ENCODE results near the gene OR52I2.

The OR52I2 gene

DNA sequence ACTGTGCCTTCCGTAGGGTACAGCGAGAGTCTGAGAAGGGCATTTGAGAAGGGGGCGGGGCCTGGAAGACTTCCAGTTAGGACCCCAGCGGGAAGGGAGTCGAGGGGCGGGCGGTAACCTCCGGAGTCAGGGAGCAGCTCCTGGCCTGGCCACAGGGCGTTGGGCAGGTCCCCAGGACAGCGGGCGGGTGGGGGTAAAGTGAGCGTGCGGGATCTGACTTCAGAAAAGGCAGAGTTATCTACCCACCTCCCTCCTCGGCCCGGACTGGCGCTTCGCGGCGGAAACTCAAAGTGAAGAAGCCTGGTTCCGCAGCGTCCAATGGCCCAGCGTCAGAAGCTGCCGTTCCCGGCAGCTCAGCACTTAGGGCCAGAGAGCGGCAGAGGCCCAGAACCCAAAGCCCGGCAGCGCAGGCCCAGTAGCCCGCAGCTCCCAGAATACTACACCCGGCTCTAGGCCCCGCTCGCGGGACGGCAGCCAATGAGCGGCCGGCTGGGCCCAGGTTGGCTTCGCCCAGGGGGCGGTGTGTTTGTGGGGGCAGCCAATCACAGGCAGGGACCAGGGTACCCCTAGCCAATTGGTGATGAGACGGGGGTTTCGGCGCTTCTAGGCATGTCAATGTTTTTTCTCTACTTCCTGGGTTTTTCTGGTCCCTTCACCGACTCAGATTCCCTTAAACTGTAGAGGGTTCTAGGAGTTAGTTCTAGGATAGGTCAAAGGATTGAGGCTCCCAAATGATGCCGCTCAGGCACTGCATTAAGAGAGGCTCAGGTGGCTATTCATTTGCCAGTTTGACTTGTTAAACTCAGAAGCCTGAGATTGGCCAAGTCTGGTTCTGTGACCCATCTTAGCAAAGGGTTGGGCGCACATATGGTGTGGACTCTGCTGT is 26.5 kb downstream of the OR52I2 start, which contains the start of gene TRIM68:
TRIM68 (minus strand) TSS at position 451 of the 886 bp plus-strand sequence. CDS start 2,727 bp downstream, outside the sequence.
- TF ChIP-seq EZH2phosphoT487 (IDR thresholded peaks at IDR 0.05; ENCODE audit: borderline replicate concordance), result no peak
- TF ChIP-seq, protein P1, sequence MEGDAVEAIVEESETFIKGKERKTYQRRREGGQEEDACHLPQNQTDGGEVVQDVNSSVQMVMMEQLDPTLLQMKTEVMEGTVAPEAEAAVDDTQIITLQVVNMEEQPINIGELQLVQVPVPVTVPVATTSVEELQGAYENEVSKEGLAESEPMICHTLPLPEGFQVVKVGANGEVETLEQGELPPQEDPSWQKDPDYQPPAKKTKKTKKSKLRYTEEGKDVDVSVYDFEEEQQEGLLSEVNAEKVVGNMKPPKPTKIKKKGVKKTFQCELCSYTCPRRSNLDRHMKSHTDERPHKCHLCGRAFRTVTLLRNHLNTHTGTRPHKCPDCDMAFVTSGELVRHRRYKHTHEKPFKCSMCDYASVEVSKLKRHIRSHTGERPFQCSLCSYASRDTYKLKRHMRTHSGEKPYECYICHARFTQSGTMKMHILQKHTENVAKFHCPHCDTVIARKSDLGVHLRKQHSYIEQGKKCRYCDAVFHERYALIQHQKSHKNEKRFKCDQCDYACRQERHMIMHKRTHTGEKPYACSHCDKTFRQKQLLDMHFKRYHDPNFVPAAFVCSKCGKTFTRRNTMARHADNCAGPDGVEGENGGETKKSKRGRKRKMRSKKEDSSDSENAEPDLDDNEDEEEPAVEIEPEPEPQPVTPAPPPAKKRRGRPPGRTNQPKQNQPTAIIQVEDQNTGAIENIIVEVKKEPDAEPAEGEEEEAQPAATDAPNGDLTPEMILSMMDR (conservative IDR thresholded peaks at IDR 0.05; ENCODE audit: low read length), result no peak
- Histone ChIP-seq H4K20me1 (ENCODE audit: insufficient read depth, low read length, poor library complexity, severe bottlenecking) (no peaks in the 10 kb centered on the region), H3K36me3 (ENCODE audit: insufficient read depth, low read length) (no peaks in the 10 kb centered on the region), H3K4me1 (ENCODE audit: insufficient read depth, low read length, poor library complexity, severe bottlenecking) (peaks cover 29% of the 10 kb centered on the region), H3K9me2 (replicated peaks; ENCODE audit: low read depth, low read length) (no peaks in the 10 kb centered on the region), H3K4me3 (ENCODE audit: low read length, poor library complexity, severe bottlenecking) (peak within 1 kb of the TSS; percentile 93), H3K9ac (ENCODE audit: low read depth, low read length, poor library complexity, severe bottlenecking) (peak within 1 kb of the TSS; percentile 91), H2AFZ (ENCODE audit: low read length) (peak within 1 kb of the TSS; percentile 100), H3K79me2 (ENCODE audit: insufficient read depth, low read length) (peaks cover 7% of the 10 kb centered on the region), H3K27me3 (ENCODE audit: insufficient read depth, low read length, poor library complexity, severe bottlenecking) (peaks cover 9% of the 10 kb centered on the region), H3K4me2 (ENCODE audit: low read depth, low read length, poor library complexity, severe bottlenecking) (peak within 1 kb of the TSS; percentile 99), H3K9me3 (ENCODE audit: insufficient read depth, low read depth, low read length) (no peaks in the 10 kb centered on the region), H3F3A (ENCODE audit: low read depth) (no peaks in the 10 kb centered on the region)

DNA sequence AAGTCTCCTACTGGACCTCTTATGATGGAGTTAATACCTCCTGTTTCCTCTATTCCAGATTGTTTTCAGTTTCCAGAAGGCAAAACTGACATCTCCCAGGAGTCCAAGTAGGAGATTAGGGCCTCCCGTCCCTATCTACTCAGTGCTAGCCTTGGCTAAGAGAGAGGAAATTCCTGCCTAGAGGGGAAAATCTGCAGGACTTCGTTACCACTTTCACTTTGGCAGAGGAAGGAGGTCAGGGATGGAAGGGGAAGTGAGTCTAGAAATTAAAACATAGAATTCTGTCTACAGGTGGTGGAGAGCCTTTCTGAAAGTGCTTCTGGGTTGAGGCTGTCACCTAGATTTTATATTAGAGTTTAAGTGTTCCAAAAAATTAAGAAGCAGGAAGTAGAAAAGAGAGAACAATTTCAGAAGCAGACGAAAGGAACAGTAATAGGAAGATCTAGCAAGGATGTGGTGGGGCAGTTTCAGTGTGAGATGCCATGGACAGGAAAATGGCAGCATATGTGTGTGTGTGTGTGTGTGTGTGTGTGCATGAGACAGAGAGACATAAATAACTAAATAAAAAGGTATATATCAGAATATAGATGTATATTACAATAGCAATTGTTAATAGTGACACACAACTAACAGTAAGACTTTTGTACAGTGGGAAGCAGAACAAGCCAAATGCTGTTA is 28.9 kb downstream of the OR52I2 start:
- Histone ChIP-seq H3K9ac (ENCODE audit: low read depth, low read length, poor library complexity, severe bottlenecking) (no peak overlapping the region), H3K4me3 (ENCODE audit: low read length, poor library complexity, severe bottlenecking) (no peak overlapping the region), H3K36me3 (ENCODE audit: insufficient read depth, low read length) (no peaks in the 10 kb centered on the region), H3K9me3 (ENCODE audit: insufficient read depth, low read depth, low read length) (no peaks in the 10 kb centered on the region), H2AFZ (ENCODE audit: low read length) (peak overlapping the region; percentile 96), H3F3A (ENCODE audit: low read depth) (no peaks in the 10 kb centered on the region), H3K4me2 (ENCODE audit: low read depth, low read length, poor library complexity, severe bottlenecking) (peak overlapping the region; percentile 27), H3K9me2 (replicated peaks; ENCODE audit: low read depth, low read length) (no peaks in the 10 kb centered on the region), H3K27me3 (ENCODE audit: insufficient read depth, low read length, poor library complexity, severe bottlenecking) (peaks cover 31% of the 10 kb centered on the region), H3K4me1 (ENCODE audit: insufficient read depth, low read length, poor library complexity, severe bottlenecking) (peaks cover 29% of the 10 kb centered on the region), H4K20me1 (ENCODE audit: insufficient read depth, low read length, poor library complexity, severe bottlenecking) (no peaks in the 10 kb centered on the region), H3K79me2 (ENCODE audit: insufficient read depth, low read length) (peaks cover 7% of the 10 kb centered on the region)
- TF ChIP-seq, protein P1 (conservative IDR thresholded peaks at IDR 0.05; ENCODE audit: low read length), result no peak
- no peak for TF ChIP-seq EZH2phosphoT487 (IDR thresholded peaks at IDR 0.05; ENCODE audit: borderline replicate concordance)

DNA sequence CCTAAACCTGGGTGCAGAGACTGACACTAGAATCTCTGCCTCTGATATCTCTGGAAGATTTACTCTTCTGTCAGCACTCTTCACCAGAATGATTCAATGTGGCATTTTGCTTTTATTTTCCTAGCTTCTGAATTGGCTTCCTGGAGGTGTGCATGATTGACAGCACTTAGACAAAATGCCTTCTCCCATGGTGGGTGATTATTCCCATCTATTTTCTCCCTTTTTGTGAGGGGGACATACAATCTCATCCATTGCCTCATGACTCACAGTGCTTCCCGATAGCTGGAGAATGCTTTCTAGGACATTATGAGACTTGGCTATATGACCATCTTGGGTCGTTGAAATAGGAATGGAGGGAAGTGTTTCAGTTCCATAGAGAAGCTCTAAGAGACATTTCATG is 30.4 kb downstream of the OR52I2 start:
- no peak for TF ChIP-seq EZH2phosphoT487 (IDR thresholded peaks at IDR 0.05; ENCODE audit: borderline replicate concordance)
- TF ChIP-seq, protein P1 (conservative IDR thresholded peaks at IDR 0.05; ENCODE audit: low read length), result no peak

More for the DNA sequence above, 30.4 kb downstream of the OR52I2 start:
- H3K9ac ChIP-seq (ENCODE audit: low read depth, low read length, poor library complexity, severe bottlenecking), result no peak overlapping the region
- H2AFZ ChIP-seq (ENCODE audit: low read length), result no peak overlapping the region
- H4K20me1 ChIP-seq (ENCODE audit: insufficient read depth, low read length, poor library complexity, severe bottlenecking), result no peaks in the 10 kb centered on the region
- H3K9me2 ChIP-seq (replicated peaks; ENCODE audit: low read depth, low read length), result no peaks in the 10 kb centered on the region
- H3K36me3 ChIP-seq (ENCODE audit: insufficient read depth, low read length), result no peaks in the 10 kb centered on the region
- no peak overlapping the region for H3K4me2 ChIP-seq (ENCODE audit: low read depth, low read length, poor library complexity, severe bottlenecking)
- H3F3A ChIP-seq (ENCODE audit: low read depth), result no peaks in the 10 kb centered on the region
- H3K4me3 ChIP-seq (ENCODE audit: low read length, poor library complexity, severe bottlenecking), result no peak overlapping the region
- H3K79me2 ChIP-seq (ENCODE audit: insufficient read depth, low read length), result peaks cover 5% of the 10 kb centered on the region
- peaks cover 34% of the 10 kb centered on the region for H3K27me3 ChIP-seq (ENCODE audit: insufficient read depth, low read length, poor library complexity, severe bottlenecking)
- peaks cover 15% of the 10 kb centered on the region for H3K4me1 ChIP-seq (ENCODE audit: insufficient read depth, low read length, poor library complexity, severe bottlenecking)
- no peaks in the 10 kb centered on the region for H3K9me3 ChIP-seq (ENCODE audit: insufficient read depth, low read depth, low read length)

Data from Loucy (cell line).